Lung (tissue), 12 donors: ENCODE measurements around the gene EGFL8. TPM values are rescaled to one million over a fixed set of nuclear protein-coding genes. Genes with fewer than 3 reads are reported as not detected.
A peak's percentile ranks its signal among the peaks of the same experiment; 100 is the strongest.
"Not testable (repeated sequence)": the region's sequence is repeated elsewhere in the genome, so short reads cannot be mapped to it uniquely, and the experiment has no call there.

Source experiments
- ATAC-seq: fragments of 200-7000 bp; cut with Tn5 transposase; one replicate; pipeline ENCODE4 v1.9.1; 2020; ENCODE audit warnings: moderate number of reproducible peaks; ENCODE audit not compliant: insufficient read depth, low FRiP score
- DNase-seq, 3 donors: peaks; one replicate each; pipeline ENCODE4 v3.0.0-alpha.2; 2013 to 2017
- H3K27ac ChIP-seq, 2 donors: one replicate each; pipeline ENCODE4 v1.5.1; 2013; ENCODE audit warnings: mild to moderate bottlenecking in 2 of 2, moderate library complexity in 2 of 2, control low read depth in 1 of 2, inconsistent platforms in 1 of 2, low read depth in 1 of 2, low read length in 1 of 2
- H3K27me3 ChIP-seq, 3 donors: one replicate each; pipeline ENCODE4 v1.5.1; 2013; ENCODE audit warnings: low read length in 2 of 3; ENCODE audit not compliant: control insufficient read depth in 3 of 3, insufficient read depth in 3 of 3
- H3K36me3 ChIP-seq, 4 donors: one replicate each; pipeline ENCODE4 v1.5.1; 2013; ENCODE audit warnings: low read length in 4 of 4, mild to moderate bottlenecking in 1 of 4, moderate library complexity in 1 of 4; ENCODE audit not compliant: control insufficient read depth in 4 of 4, insufficient read depth in 4 of 4
- H3K4me1 ChIP-seq, 5 donors: one replicate each; pipeline ENCODE4 v1.5.1; 2013; ENCODE audit warnings: low read length in 5 of 5, mild to moderate bottlenecking in 2 of 5, moderate library complexity in 1 of 5; ENCODE audit not compliant: control insufficient read depth in 5 of 5, insufficient read depth in 5 of 5
- H3K4me3 ChIP-seq: one replicate; pipeline ENCODE4 v1.5.1; 2013; ENCODE audit warnings: mild to moderate bottlenecking, control low read depth, moderate library complexity
- H3K9ac ChIP-seq, 2 donors: one replicate each; pipeline ENCODE4 v1.5.1; 2013; ENCODE audit warnings: low read length in 2 of 2, control low read depth in 1 of 2; ENCODE audit not compliant: insufficient read depth in 1 of 2
- H3K9me3 ChIP-seq, 4 donors: one replicate each; pipeline ENCODE4 v1.5.1; 2013; ENCODE audit warnings: low read length in 3 of 4, mild to moderate bottlenecking in 1 of 4, moderate library complexity in 1 of 4; ENCODE audit not compliant: control insufficient read depth in 4 of 4, insufficient read depth in 3 of 4
- CTCF ChIP-seq: IDR thresholded peaks from 2 replicates; pipeline ENCODE4 v1.5.1; 2012; ENCODE audit warnings: mild to moderate bottlenecking; ENCODE audit errors: control extremely low read depth, extremely low read depth
- WGBS, 2 donors: extraction: QIAGEN DNeasy Blood & Tissue Kit; methylation state at CpG; one replicate each; pipeline ENCODE4 v1.1.7; 2013; 5-methylcytosine and 5-hydroxymethylcytosine counted together
- polyA plus RNA-seq, 2 donors: library from polyadenylated mRNA; stranded (reverse); fragments of 200-250 nt; gene quantifications; one replicate each; pipeline ENCODE4 v1.2.1, GENCODE V29; 2013
- total RNA-seq, 2 donors: library from RNA; depleted of rRNA in 1 of 2; stranded (reverse); fragments of >200 nt in 1 of 2; gene quantifications; one replicate each; pipeline ENCODE4 v1.2.1, GENCODE V29; 2014 to 2021
- donor health status: control.
- donor health status: control.
- donor health status: Bipolar disorder and iron deficiency.
- donor health status: healthy.
- donor health status: DM: yes; HTN: yes; CAD: no.

The EGFL8 gene
- total and polyA plus RNA-seq, 4 donors = 3.8 to 10.9 (median 10.0) TPM

DNA sequence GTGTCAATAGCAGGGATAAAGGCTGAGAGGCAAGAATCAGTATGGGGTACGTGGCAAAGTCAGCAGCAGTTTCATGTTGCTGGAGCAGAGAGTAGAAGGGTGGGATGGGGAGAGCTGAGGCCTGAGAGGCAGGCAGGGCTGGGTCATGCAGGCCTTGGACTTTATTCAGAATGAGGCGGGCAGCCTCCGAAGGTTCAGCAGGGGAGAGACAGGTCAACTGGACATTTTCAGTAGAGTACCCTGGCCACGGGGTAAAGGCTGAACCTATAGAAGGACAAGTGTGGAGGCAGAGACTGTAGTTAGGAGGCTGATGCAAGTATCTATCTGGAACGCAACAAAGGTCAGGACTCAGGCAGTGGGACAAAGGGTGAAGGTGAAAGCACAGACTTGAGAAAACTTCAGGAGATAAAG lies 45.8 kb downstream of the EGFL8 start:
- WGBS, 2 donors = 88 to 93% methylated on average over 5 of the region's 5 CpGs
- H3K4me1 ChIP-seq = no peaks in the 10 kb centered on the region
- H3K27ac ChIP-seq = no peak overlapping the region
- no peak for ATAC-seq
- TF ChIP-seq CTCF = no peak
- no peaks in the 10 kb centered on the region for H3K9me3 ChIP-seq
- no peak overlapping the region for H3K9ac ChIP-seq
- DNase-seq = no peak
- no peaks in the 10 kb centered on the region for H3K27me3 ChIP-seq
- peaks cover 0 to 2% (median 0%) of the 10 kb centered on the region in 4 donors for H3K36me3 ChIP-seq
- H3K4me3 ChIP-seq = no peak overlapping the region

DNA sequence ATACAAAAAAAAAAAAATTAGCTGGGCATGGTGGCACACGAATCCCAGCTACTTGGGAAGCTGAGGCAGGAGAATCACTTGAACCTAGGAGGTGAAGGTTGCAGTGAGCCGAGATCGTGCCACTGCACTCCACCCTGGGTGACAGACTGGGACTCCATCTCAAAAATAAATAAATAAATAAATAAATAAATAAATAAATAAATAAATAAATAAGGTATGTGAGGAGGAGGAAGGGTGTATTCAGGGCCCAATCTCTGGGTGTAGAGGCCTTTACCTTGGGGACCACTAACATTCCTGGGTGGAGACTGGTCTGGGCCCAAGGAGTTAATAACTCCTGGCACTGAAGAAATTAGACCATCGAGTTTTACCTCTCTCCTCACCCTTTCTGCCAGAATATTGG lies 47.0 kb downstream of the EGFL8 start:
- not testable (repeated sequence) for H3K4me1 ChIP-seq, H3K27ac ChIP-seq, ATAC-seq, H3K36me3 ChIP-seq, H3K9ac ChIP-seq, H3K4me3 ChIP-seq, DNase-seq, H3K9me3 ChIP-seq, H3K27me3 ChIP-seq
- WGBS, 2 donors = 80 to 88% methylated on average over 4 of the region's 4 CpGs

DNA sequence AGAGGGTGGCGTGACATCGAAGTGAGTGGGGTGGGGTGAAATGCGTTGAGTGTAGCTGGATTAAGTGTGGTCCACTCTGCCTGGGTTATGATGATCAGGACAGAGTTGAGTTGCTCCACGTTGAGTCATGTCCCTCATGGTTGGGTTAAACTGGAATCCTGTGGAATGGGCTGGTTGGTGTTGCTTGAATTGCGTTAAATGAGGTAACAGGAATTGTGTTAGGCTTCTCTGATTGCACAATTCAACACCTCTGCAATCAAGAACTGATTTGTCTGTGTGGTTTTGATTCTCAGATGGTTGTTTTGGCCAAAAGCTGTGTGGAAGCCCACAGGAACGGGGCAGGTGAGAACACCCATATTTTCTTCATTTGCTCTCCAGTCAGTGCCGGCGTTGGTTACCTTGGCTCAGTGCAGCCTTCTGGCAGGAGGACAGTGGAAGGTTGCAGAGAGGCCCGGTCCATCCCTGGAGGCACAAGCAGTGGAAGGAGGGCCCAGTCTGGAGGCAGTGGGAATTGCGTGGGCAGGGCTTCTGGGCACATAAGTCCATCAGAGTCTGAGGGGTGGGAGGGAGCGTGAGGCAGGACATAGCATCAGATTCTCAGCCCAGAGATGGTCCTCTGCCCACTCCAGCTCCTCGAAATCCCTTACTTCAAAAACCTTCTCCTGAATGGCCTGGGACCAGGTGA lies 47.8 kb downstream of the EGFL8 start:
- no peaks in the 10 kb centered on the region for H3K9me3 ChIP-seq
- no peak overlapping the region for H3K9ac ChIP-seq
- no peaks in the 10 kb centered on the region for H3K4me1 ChIP-seq
- no peak overlapping the region for H3K4me3 ChIP-seq
- no peak for DNase-seq
- TF ChIP-seq CTCF = no peak
- ATAC-seq = no peak
- peak overlapping the region in 1 of 2 donors; percentile 1 for H3K27ac ChIP-seq
- WGBS, 2 donors = 75 to 82% methylated on average over 12 of the region's 12 CpGs
- H3K36me3 ChIP-seq = peaks cover 0 to 2% (median 0%) of the 10 kb centered on the region in 4 donors
- H3K27me3 ChIP-seq = no peaks in the 10 kb centered on the region

GRCh38 chr6:32213649-32214048 lies 49.3 kb downstream of the EGFL8 start:
- H3K9ac ChIP-seq = no peak overlapping the region
- no peaks in the 10 kb centered on the region for H3K9me3 ChIP-seq
- no peaks in the 10 kb centered on the region for H3K27me3 ChIP-seq
- H3K36me3 ChIP-seq = peaks cover 0 to 2% (median 0%) of the 10 kb centered on the region in 4 donors
- 90 to 94% methylated on average over 6 of the region's 6 CpGs for WGBS, 2 donors
- no peak for TF ChIP-seq CTCF
- DNase-seq = no peak
- H3K27ac ChIP-seq = no peak overlapping the region
- H3K4me3 ChIP-seq = no peak overlapping the region
- H3K4me1 ChIP-seq = no peaks in the 10 kb centered on the region
- ATAC-seq = no peak
